H1 (cell line): ENCODE measurements around the gene SCYGR7.

Source experiments
- ASH2L ChIP-seq: fragments of 200-600, 300-600 bp; sonication (generic); IDR thresholded peaks from one replicate; pipeline ENCODE4 v1.7.1; 2017; ENCODE audit warnings: low read length
- CHD2 ChIP-seq: IDR thresholded peaks from 2 replicates; pipeline ENCODE4 v1.6.1; 2012; ENCODE audit warnings: low read length, improper control_type of control experiment
- CTCF ChIP-seq, 3 experiments: IDR thresholded peaks; 1 replicate in 2 of 3; 2 replicates in 1 of 3; pipeline versions ENCODE4 v1.5.1 to v1.6.1; 2011; ENCODE audit warnings: low read length in 3 of 3, mild to moderate bottlenecking in 3 of 3, inconsistent platforms in 2 of 3, low read depth in 1 of 3, moderate library complexity in 1 of 3; ENCODE audit not compliant: insufficient read depth in 1 of 3; ENCODE audit errors: control extremely low read depth in 1 of 3
- EGR1 ChIP-seq: IDR thresholded peaks from 2 replicates; pipeline ENCODE4 v1.6.1; 2011; ENCODE audit warnings: low read depth, low read length, borderline replicate concordance
- HDAC2 ChIP-seq, 2 experiments: fragments of 300-600 bp in 1 of 2; sonication (generic) in 1 of 2; IDR thresholded peaks; 2 replicates each; pipeline ENCODE4 v1.6.1; 2011 to 2012; ENCODE audit warnings: low read depth in 2 of 2, low read length in 2 of 2, mild to moderate bottlenecking in 2 of 2, moderate library complexity in 2 of 2, borderline replicate concordance in 1 of 2, inconsistent platforms in 1 of 2
- HDAC6 ChIP-seq: IDR thresholded peaks from one replicate; pipeline ENCODE4 v1.7.1; 2012; ENCODE audit warnings: low read depth, mild to moderate bottlenecking, inconsistent platforms, low read length, moderate library complexity
- POLR2A ChIP-seq, 2 experiments: IDR thresholded peaks; 1 replicate in 1 of 2; 2 replicates in 1 of 2; pipeline ENCODE4 v1.6.1; 2011; ENCODE audit warnings: low read depth in 2 of 2, low read length in 2 of 2, mild to moderate bottlenecking in 2 of 2; ENCODE audit errors: control extremely low read depth in 1 of 2
- POLR2AphosphoS5 ChIP-seq: IDR thresholded peaks from 2 replicates; pipeline ENCODE4 v1.6.1; 2011; ENCODE audit warnings: low read depth, low read length
- SIRT6 ChIP-seq: IDR thresholded peaks from one replicate; pipeline ENCODE4 v1.7.1; 2012; ENCODE audit warnings: low read length, inconsistent platforms
- SRF ChIP-seq: IDR thresholded peaks from 2 replicates; pipeline ENCODE4 v1.6.1; 2011; ENCODE audit warnings: mild to moderate bottlenecking, low read depth, low read length, moderate library complexity
- TBP ChIP-seq: IDR thresholded peaks from 2 replicates; pipeline ENCODE4 v1.6.1; 2011; ENCODE audit warnings: low read depth, low read length, improper control_type of control experiment
- ZNF274 ChIP-seq: IDR thresholded peaks from 2 replicates; pipeline ENCODE4 v1.7.0; 2012; ENCODE audit warnings: low read length, borderline replicate concordance; ENCODE audit errors: extremely low read depth
- TF ChIP-seq, protein P1 (sequence below): IDR thresholded peaks from 2 replicates; pipeline ENCODE4 v1.6.1; 2012; ENCODE audit warnings: inconsistent platforms

DNA sequence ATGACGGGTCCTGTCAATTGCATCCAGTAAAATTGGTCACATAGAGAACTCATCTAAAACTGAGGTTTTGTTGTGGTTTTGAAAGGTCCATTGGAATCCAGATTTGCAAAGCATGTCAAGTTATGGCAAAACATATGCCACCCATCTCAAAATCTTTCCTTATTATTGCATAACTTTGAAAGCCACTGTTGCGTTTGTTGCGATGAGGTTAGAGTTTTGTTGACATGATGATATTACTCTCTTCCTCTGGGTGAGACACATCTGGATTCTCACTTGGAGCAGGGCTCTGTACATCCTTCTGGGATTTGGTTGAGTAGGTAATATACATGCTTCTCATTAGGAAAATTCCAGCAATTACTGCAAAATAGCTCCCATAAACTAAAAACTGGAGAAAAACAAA, 40.9 kb upstream of the SCYGR7 start:
- no peak for TF ChIP-seq CTCF (IDR thresholded peaks at IDR 0.05; ENCODE audit: control extremely low read depth in 1 of 3, insufficient read depth in 1 of 3, low read depth in 1 of 3, low read length in 3 of 3)
- TF ChIP-seq SIRT6: no peak
- TF ChIP-seq, protein P1, sequence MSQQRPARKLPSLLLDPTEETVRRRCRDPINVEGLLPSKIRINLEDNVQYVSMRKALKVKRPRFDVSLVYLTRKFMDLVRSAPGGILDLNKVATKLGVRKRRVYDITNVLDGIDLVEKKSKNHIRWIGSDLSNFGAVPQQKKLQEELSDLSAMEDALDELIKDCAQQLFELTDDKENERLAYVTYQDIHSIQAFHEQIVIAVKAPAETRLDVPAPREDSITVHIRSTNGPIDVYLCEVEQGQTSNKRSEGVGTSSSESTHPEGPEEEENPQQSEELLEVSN: no peak
- no peak for TF ChIP-seq POLR2A (IDR thresholded peaks at IDR 0.05; ENCODE audit: control extremely low read depth in 1 of 2, low read depth in 2 of 2, low read length in 2 of 2)
- no peak for TF ChIP-seq POLR2AphosphoS5
- TF ChIP-seq SRF: no peak
- TF ChIP-seq ZNF274: no peak
- TF ChIP-seq HDAC2 (IDR thresholded peaks at IDR 0.05; ENCODE audit: borderline replicate concordance in 1 of 2, low read depth in 2 of 2, low read length in 2 of 2): no peak
- TF ChIP-seq HDAC6: no peak
- no peak for TF ChIP-seq TBP
- TF ChIP-seq CHD2: no peak
- TF ChIP-seq EGR1: no peak
- no peak for TF ChIP-seq ASH2L
